Daoy (cell line): ENCODE measurements around the gene MRPL53. TPM values are rescaled to one million over a fixed set of nuclear protein-coding genes. Genes with fewer than 3 reads are reported as not detected.
"Not testable (repeated sequence)": the region's sequence is repeated elsewhere in the genome, so short reads cannot be mapped to it uniquely, and the experiment has no call there.

Experiments
- DNase-seq: peaks from one replicate; pipeline ENCODE4 v3.0.0-alpha.2; 2015; ENCODE audit warnings: low read depth
- total RNA-seq: library from RNA; depleted of rRNA; stranded (reverse); fragments of >200 nt; shearing (Covaris generic); gene quantifications from 2 replicates; pipeline ENCODE4 v1.2.3, GENCODE V29; 2014

MRPL53 gene
- total RNA-seq, 1 experiment from 2014 or later: 43.9 TPM

- DNase-seq: peak; percentile 96
Measured at GRCh38 chr2:74454654-74455511, 17.6 kb downstream of the MRPL53 start, which contains the start of gene INO80B. INO80B (plus strand) TSS chr2:74455087; CDS start chr2:74455117, 30 bp downstream.

- no peak for DNase-seq
Measured at GRCh38 chr2:74450570-74451190, 21.8 kb downstream of the MRPL53 start.

- no peak for DNase-seq
Measured at GRCh38 chr2:74448771-74449170, 23.7 kb downstream of the MRPL53 start.

GRCh38 chr2:74447230-74447999, 25.1 kb downstream of the MRPL53 start:
- DNase-seq: no peak

- no peak for DNase-seq
Measured at GRCh38 chr2:74444498-74445318, 27.8 kb downstream of the MRPL53 start.

GRCh38 chr2:74442483-74443297, 29.8 kb downstream of the MRPL53 start:
- not testable (repeated sequence) for DNase-seq

- no peak for DNase-seq
Measured at GRCh38 chr2:74441690-74442482, 30.6 kb downstream of the MRPL53 start, which contains the start of gene RTKN. RTKN (minus strand) TSS chr2:74441937; CDS start chr2:74441816, 121 bp downstream.

GRCh38 chr2:74441170-74441689, 31.2 kb downstream of the MRPL53 start:
- no peak for DNase-seq

GRCh38 chr2:74440378-74441169, 31.9 kb downstream of the MRPL53 start:
- DNase-seq: peak; percentile 85

GRCh38 chr2:74439803-74440377, 32.6 kb downstream of the MRPL53 start:
- DNase-seq: peak; percentile 44

GRCh38 chr2:74439373-74439772, 33.1 kb downstream of the MRPL53 start:
- DNase-seq: no peak

GRCh38 chr2:74438248-74438647, 34.2 kb downstream of the MRPL53 start:
- DNase-seq: no peak

- no peak for DNase-seq
Measured at GRCh38 chr2:74436848-74437695, 35.4 kb downstream of the MRPL53 start.

GRCh38 chr2:74436111-74436805, 36.2 kb downstream of the MRPL53 start:
- DNase-seq: no peak

GRCh38 chr2:74430502-74430901, 42.0 kb downstream of the MRPL53 start:
- DNase-seq: no peak
